ENCODE results near the gene KRTAP9-6.
"Not testable (repeated sequence)": the region's sequence is repeated elsewhere in the genome, so short reads cannot be mapped to it uniquely, and the experiment has no call there.

DNA sequence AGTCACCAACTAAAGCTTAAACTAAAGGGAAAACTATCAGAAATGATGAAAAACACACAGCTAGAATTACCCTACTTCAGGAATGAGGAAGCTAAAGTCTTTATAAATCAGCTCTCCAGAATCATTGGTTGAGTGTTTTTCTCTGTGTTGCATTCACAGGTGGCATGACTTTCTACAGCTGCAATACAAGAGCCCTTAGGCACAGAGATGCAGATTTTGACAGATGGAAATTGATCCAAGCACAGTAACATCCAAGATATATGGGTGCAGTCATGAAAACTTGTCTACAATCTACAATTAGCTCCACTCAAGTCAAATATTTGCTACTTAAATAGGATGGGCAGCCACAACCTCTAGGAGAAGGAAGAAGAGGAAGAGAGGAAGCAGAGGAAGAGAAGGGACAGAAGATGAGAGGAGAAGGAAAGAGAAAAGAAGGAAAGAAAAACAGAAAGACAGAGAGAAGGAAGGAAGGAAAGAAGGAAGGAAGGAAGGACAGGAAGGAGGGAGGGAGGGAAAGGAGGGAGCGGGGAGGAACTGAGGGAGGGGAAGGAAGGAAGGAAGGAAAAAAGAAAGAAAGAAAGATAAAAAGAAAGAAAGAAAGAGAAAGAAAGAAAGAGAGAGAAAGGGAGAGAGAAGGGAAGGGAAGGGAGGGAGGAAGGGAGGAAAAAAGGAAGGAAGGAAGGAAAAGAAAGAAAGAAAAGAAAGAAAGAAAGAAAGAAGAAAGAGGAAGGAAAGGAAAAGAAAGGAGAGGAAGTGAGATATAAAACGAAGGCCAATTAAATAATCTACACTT, 18.0 kb upstream of the KRTAP9-6 start:
- TF ChIP-seq POLR2A (IDR thresholded peaks at IDR 0.05): not testable (repeated sequence)
- TF ChIP-seq, protein P1, sequence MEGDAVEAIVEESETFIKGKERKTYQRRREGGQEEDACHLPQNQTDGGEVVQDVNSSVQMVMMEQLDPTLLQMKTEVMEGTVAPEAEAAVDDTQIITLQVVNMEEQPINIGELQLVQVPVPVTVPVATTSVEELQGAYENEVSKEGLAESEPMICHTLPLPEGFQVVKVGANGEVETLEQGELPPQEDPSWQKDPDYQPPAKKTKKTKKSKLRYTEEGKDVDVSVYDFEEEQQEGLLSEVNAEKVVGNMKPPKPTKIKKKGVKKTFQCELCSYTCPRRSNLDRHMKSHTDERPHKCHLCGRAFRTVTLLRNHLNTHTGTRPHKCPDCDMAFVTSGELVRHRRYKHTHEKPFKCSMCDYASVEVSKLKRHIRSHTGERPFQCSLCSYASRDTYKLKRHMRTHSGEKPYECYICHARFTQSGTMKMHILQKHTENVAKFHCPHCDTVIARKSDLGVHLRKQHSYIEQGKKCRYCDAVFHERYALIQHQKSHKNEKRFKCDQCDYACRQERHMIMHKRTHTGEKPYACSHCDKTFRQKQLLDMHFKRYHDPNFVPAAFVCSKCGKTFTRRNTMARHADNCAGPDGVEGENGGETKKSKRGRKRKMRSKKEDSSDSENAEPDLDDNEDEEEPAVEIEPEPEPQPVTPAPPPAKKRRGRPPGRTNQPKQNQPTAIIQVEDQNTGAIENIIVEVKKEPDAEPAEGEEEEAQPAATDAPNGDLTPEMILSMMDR (IDR thresholded peaks at IDR 0.05): not testable (repeated sequence)
